Globus pallidus (tissue), 1 donor: ENCODE measurements around the gene SLC2A4RG.

Experiments used
- DNase-seq: peaks from one replicate; pipeline ENCODE4 v3.0.0-alpha.2; 2015; ENCODE audit warnings: low spot score

The SLC2A4RG gene

DNA sequence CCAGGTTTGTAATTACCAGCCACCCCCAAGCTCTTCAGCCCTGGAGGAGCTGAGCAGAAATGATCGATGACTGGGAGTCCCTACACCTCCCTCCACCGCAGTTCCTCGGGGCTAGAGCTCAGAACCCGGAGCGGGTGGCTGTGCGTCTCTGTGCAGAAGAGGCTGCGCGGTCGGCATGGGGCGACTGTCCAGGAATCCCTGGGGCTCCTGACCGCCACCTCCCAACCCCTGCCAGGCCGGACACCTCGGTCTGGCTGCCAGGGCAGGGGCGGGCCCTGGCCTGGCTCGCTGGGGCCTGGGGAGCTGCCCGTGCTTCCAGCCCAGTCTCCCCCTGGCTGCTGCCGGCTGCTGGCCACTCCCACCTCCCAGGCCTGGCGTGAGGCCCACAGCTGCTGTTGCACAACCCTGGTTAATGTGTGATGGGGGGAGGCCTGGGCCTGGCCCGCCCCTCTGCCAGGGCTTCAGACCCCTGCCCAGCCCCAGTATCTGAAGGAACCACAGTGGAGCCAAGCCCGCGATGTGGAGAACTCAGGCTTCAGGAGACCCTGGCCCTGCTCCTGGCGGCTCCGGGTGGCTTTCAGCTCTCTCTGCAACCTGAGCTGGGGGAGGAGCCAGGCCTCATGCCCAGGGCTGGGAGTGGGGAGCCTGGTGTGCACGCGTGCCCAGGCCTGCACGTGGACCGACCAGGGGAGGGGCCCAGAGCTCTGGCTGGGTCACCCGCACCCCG, 1.2 kb downstream of the SLC2A4RG start:
- DNase-seq, result peak; percentile 61

DNA sequence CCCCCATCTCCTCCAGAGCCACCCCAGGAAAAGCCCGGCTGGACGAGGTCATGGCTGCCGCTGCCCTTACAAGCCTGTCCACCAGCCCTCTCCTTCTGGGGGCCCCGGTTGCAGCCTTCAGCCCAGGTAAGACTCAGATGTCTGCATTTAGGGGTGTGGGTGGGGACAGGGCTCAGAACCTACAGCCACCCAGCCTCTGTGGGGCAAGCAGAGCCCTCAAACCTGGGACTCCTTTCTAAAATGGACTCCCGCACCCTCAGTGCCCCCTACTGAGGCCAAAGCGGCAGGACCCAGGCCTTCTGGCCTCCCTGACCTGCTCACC, 1.7 kb downstream of the SLC2A4RG start:
- DNase-seq, result no peak

DNA sequence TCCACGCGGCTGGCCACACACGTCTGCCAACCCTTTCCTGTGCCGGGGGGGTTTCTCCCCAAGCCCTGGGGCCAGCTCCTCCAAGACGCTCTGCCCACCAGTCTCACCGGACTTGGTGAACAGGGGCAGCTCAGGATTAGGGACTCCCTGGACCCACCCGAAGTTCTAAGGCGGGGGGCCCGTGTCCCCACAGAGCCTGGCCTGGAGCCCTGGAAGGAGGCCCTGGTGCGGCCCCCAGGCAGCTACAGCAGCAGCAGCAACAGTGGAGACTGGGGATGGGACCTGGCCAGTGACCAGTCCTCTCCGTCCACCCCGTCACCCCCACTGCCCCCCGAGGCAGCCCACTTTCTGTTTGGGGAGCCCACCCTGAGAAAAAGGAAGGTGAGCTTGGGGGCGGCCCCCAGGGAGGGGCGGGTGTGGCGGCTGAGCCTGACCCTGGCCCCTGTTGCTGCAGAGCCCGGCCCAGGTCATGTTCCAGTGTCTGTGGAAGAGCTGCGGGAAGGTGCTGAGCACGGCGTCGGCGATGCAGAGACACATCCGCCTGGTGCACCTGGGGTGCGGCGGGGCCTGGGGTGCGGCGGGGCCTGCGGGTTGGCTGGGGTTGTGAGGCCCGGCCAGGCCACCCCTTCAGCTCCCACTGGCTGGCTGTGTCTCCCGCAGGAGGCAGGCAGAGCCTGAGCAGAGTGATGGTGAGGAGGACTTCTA, 2.3 kb downstream of the SLC2A4RG start:
- no peak for DNase-seq

DNA sequence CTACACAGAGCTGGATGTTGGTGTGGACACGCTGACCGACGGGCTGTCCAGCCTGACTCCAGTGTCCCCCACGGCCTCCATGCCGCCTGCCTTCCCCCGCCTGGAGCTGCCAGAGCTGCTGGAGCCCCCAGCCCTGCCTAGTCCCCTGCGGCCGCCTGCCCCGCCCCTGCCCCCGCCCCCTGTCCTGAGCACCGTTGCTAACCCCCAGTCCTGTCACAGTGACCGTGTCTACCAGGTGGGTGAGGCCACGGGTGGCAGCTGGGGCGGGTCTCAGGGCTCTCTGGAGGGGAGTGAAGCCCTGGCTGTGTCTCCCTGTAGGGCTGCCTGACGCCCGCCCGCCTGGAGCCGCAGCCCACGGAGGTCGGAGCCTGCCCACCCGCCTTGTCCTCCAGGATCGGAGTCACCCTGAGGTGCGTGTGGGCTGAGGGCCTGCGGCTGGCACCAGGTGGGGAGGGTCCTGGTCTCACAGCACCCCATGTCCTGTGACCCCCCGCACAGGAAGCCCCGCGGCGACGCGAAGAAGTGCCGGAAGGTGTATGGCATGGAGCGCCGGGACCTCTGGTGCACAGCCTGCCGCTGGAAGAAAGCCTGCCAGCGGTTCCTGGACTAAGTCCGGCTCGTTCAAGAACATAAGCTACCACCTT, 2.9 kb downstream of the SLC2A4RG start:
- DNase-seq, result no peak

DNA sequence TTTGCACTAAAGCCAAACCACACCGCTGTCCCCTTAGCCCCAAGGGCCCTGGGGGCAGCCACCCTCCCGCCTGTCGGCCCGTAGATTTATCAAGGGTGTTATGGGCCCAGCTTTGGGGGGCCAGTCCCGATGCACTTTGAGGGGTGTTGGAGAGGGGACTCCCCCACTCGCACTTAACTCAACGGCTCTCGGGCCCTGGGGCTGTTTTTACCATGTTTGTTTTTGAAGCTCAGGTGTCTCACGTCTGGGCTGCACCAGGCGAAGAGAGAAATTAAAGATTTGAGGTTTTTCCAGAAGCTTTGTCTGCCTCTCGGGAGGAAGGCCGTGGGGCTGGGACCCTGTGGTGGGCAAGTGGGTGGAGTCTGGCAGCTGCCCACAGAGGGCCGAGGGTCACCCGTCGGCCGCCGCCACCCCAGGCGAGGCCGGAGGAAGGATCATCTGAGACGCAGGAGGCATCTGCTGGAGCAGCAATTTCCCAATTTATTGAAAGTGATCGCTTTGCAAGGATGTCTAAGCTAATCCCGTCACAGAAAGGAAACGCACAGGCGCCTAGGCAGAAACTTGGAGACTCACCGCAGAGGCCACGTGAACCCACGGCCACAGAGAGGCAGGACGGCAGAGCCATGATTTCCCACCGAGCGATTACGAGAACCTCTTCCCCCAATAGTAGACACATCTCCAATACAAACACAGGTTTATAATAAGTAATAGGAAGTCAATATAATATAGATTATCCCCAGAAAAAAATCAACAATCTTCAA, 3.8 kb downstream of the SLC2A4RG start:
- no peak for DNase-seq

DNA sequence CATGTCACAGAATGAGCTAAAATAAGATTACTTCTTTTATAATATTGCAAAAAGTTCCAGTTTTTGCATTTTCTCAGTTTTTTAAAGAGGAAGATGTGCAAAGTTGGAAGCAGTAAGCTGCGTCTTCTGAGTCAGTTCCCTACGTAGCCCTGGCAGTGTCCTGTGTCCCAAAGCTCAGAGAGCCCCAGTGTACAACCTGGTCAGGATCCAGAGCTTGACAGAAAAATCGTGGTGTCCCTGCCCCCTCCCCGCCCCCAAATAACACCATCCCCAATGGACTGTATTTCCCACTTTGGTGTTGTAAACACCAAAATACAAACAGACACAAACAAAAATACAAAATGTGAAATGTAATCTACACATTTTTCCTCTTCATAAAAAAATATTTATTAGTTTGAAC, 4.6 kb downstream of the SLC2A4RG start:
- no peak for DNase-seq

DNA sequence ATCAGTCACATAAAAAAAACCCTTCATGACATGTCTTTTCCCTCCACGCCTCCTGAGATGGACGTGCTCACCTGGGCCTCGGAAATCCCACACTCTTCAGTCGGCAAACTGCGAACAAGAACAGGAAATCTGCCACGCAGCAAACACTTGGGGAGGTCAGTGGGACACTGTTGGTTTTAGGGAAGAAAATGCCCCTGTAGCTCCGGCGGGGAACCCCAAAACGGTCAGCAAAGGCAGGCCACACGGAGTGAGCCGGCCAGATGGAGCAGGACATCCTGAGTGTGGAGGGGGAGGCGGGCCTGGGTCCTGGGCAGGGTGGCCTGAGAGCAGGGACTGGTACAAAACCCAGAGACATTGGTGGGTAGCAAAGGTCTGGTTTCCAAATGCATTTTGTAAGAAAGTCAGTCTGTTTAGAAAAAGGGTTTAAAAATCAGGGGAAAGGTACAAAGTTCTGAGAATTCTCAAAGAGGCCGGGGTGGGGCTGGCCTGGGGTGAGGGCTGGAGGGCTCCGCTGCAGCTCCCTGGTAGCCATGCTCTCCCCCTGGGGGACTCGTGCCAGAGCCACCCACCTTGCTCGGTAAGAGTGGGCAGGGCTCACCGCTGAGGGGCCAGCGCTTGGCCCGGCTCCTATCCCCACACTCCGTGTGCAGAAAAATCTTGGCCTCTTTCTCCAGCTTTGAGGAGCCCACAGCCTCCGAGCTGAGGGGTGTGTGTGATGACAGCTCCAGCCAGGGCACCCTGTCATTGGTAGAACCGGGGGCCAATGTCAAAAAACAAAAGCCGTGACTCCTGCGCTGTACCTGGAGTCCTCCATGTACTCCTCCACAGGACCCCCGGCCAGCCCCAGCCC, 5.2 kb downstream of the SLC2A4RG start:
- DNase-seq, result no peak

DNA sequence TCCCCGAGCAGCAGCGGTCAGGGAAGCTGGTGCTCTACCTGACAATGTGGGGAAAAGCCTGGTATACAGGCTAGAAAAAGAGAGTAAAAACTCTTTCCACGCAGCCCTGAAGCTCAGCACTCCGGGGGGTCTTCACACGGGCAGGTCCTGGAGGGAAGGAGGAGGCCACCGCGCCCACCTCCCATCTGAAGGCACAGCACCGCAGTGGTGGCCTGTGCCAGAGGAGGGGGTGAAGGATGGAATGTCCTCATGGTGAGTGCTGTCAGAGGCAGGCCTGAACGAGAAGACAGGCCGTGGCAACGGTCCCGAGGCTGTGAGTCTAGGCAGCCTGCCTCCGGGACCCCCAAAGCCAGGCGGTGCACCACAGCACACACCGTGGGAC, 5.8 kb downstream of the SLC2A4RG start:
- no peak for DNase-seq

DNA sequence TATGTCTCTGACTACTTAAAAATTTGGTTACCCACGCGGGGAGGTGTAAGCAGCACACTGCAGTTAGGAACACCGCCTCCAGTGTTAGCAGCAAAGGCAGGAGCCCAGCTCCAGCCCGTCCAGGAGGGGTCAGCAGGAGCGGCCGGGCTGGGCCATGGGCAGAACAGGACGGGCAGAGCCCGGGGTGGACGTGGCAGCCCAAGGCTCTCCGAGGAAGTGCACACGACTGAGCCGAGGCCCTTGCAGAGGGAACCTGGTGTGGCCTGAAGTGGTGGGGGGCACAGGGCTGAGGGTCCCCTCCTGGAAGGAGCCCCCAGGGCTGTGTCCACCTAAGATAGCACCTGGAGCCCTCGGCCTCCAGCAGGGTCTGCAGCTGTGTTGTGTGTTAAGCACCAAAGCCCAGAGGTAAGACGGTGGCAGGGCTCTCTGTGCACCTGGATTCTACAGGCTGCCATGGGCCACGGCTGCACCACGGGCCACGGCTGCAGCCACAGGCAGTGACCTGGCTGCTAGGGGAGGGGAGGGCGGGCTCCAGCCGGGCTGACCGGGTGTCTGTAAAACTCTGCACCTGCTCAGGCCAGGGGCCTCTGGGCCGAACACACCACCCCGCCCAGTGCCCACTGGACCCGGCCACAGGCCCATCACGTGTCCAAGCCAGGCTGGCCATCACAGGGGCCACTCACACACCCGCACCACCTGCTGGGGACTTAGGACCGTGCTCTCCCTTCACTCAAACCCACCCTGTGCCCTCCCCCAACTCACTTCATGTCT, 6.6 kb downstream of the SLC2A4RG start:
- DNase-seq, result no peak

DNA sequence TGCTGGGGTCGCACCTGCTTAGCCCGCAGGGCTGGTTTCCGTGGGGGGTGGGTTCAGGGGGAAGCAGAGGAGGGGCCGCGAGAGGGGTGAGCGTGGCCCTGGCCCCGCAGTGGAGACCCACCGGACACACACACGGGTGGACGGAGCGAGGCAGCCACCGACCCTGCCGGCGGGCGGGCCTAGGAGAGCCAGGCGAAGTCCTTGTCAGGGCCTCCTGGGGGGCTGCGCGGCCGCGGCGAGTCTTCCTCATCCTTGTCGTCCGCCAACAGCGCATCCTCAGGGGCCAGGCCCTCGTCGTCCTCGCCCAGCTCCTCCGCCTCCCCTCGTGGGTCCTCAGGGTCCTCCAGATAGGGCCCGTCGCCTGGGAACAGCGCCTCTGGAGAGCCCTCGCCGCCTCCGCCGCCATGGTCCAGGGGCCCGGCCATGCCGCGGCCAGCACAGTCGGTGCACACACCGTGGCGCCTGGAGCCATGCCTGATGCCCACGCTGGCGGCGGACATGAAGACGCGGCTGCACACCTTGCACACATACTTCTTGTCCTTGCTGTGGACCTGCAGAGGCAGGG, 7.3 kb downstream of the SLC2A4RG start:
- DNase-seq, result no peak

DNA sequence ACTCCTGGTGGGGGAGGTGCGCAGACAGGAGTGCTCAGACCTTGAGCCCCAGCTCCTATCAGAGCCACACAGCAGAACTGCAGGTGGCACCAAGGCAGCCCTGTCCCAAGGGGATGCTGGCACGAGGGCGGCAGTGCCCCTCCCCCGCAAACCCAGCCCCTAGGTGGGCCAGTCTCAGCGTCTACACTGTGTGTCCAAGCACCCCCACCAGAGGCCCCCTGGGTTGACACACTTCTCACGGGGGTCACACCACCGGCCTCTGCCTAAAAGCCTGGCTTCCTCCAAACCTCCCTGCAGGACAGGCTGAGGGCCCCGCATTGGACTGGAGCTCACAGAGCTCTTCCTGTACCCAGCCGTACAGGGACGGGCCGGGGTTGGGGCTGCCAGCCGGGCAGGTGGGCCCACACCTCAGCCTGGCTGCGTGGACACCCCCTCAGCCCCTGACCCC, 8.1 kb downstream of the SLC2A4RG start:
- no peak for DNase-seq

DNA sequence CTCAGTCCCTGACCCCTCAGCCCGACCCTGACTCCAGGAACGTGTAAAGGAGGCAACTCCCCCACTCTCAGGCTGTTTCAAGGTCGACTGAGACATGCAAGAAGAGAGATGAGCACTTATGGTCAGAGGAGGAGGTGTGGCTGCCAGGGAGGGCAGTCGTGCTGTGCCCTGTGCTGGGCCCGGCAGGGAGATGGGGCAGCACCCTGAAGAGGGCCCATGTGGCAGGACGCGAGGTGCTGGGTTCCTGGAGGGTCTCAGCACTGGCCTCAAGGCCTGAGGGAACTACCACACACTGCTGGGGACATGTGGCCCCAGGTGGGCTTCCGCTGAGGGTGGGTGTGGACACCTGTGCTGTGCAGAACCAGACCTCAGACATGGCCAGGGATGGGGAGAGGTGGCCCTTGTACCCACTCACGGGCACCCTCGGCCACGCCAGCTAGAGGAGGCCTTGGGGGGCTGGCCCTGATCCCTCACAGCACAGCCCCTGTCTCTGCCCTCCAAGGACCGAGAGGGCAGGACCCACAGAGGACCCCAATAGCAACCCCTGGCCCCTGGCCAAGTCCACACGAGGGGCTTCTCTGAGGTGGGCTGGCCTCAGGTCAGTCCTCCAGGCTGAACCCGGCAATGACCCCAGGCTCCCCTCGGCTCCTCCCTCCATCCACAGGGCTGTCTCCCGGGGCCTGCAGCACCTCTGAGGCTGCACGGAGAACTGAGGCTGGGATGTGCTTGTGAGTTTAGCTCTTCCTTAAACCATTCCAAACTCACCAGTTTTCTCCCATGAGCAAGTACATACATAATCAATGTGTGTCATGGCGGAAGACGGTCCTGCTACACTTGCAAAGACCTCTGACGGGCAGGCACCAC, 8.7 kb downstream of the SLC2A4RG start:
- DNase-seq, result no peak

DNA sequence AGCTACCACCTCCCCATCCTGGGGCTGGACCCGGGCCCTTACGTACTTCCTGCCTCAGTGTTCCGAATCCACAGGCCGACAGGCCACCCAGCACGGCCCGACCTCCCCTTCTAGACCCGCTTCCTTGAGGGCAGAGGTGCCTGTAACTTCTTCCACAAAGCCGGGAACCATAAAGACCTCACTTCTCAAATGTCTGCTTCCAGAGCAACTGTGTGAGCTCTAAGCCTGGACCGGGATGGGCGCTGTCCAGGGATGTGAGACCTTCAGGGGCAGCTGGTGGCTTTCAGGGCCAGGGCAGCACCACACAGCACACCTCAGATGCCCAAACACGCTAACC, 9.3 kb downstream of the SLC2A4RG start:
- DNase-seq, result no peak

DNA sequence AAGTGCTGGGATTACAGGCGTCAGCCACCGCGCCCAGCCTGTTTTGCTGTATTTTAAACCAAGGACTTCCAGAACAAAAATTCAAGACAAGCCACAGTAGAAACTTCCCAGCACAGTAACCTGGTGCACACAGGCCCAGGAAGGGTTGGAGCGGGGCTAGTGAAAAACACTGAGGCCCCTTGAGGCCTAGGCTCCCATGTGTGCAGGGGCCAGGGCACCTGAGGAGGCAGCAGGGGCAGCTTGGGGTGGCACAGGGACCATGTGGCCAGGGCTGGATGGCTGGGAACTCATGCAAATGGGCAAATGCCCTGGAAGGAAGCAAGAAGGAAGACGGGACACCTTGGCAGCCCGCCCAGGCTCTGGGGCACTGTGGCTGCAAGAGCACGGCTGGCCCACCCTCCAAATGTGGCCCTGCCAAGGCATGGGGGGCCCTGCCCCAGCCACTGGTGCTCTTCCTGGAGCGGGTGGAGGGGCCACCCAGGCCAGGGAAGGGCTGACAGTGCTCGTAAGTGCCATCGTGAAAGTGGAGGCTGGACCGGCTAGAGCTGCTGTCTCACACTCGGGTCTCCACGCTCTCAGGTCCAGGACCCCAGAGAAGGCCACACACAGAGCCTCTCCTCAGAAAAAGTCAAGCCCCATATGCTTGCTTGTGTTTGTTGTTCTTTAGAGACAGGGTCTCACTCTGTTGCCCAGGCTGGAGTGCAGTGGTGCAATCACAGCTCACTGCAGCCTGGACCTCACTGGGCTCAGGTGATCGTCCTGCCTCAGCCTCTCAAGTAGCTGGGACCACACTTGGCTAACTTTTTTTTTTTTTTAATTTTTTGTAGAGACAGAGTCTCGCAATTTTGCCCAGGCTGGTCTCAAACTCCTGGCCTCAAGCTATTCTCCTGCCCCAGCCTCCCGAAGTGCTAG, 10.3 kb downstream of the SLC2A4RG start:
- no peak for DNase-seq

DNA sequence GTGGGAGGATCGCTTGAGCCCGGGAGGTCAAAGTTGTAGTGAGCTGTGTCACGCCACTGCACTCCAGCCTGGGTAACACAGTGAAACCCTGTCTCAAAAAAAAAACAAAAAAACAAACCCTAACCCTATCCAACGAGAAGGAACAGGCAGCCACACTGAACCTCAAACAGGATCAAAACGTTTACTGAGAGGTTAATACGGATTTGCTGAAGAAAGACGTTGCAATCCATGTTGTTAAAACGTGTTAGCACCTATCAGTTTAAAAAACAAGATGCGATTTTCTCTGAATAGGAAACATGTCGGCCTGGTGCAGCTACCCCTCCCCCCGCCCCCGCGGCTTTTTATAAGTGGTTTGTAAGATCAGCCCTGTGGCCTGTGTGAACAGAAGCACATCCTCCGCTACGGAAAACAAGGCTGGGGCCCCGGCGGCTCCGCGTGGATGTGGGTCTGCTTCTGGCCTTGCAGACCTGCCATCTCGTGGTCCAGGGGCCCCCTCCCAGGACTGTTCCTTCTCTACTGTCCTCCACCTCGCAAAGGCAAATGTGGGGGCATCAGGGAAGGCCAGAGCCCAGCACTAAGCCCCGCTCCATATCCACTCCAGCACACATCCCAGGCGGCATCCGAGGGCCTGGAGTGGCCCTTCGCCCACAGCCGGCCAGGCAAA, 11.4 kb downstream of the SLC2A4RG start:
- DNase-seq, result no peak

DNA sequence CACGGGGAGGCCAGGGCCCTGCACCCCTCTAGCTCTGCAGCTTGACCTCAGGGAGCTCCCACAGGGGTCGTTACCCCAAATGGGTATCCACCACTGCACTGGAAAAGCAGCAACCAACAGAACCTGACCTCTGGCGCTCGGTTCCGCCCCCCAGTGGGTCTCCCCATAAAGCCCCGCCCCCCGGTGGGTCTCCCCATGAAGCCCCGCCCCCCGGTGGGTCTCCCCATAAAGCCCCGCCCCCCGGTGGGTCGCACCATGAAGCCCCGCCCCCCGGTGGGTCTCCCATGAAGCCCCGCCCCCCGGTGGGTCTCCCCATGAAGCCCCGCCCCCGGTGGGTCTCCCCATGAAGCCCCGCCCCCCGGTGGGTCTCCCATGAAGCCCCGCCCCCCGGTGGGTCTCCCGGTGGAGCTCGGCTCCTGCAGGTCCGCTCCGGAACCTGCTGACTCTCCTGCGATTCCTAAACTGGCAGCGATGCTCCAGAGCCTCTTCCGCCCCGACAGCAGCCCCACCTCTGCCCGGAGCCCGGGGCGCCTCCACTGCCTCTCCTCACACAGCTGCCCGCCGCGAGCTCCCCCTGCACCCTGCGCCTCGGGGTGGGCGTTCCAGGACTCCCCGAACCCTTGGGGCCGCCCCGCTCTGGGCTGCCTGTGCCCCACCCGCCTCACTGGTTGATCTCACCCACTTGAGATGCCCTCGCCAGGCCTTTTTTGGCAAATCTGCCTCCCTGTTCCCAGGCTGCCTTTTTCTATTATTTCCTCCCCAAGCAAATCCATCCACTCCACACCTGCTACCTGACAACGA, 12.1 kb downstream of the SLC2A4RG start:
- DNase-seq, result no peak

DNA sequence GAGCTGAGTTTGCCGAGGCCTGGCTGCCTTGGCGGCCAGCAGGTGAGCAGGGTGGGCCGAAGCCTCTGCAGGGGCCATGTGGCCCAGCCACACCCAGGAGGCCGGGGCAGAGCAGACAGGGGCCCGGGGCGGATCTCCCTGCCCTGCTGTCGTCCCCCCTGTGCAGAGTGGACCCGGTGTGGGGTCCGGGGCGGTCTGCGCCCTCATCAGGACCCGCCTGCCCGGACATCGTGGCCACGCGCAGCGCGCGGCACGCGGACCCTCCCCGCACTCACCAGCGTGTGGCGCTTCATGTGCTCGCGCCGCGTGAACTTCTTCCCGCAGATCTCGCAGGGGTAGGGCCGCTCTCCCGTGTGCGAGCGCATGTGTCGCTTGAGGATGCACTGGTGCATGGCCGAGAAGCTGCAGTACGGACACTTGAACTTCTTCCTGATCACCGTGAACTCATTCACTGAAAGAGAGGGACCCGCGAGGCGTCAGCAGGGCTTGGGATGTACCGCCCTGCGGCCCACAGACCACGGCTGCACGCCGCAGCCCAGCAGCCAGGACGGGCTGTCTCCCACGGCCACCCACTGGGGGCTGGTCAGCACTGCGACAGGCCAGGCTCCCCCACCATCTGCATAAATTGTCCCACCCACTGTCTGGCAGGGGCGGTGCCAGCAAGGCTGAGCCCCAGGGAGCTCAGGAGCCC, 13.0 kb downstream of the SLC2A4RG start:
- DNase-seq, result no peak
